HK-2 (cell line): ENCODE measurements around the gene FAM3D.

Experiments used
- DNase-seq: peaks from one replicate; pipeline ENCODE4 v3.0.0-alpha.2; 2018; ENCODE audit not compliant: unreplicated experiment

The FAM3D gene

GRCh38 chr3:58626841-58627569 is 39.6 kb downstream of the FAM3D start:
- no peak for DNase-seq

DNA sequence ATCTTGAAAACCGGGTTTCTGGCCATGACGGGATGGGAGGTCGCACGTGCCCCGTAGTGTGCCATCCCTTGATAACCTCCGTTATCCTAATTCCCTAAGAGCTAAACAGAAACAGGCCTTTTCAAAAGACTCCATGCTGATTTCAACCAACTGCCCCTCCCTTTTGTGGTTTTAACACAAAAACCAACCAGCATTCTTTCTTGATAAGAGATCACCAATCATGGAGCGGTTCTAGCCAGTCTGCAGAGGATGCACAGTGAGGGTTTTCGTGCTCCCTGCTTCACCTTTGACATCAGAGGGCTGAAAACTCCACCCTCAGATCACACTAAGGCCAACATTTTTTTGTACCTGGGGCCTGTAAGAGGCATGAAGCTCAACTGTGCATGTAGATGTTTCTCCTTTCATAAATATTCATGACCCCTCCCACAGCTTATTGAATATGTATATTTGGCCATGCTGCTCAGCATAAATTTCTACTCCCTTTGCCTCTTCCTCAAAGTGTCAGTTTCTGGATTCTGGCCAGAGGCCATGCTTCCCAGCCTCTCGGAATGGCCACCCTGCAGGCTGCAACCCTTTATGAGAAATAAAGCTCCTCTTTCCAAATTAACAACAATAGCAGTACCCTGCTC is 41.3 kb downstream of the FAM3D start:
- DNase-seq = no peak

- DNase-seq = no peak
Measured at GRCh38 chr3:58624550-58624949, 42.0 kb downstream of the FAM3D start.

DNA sequence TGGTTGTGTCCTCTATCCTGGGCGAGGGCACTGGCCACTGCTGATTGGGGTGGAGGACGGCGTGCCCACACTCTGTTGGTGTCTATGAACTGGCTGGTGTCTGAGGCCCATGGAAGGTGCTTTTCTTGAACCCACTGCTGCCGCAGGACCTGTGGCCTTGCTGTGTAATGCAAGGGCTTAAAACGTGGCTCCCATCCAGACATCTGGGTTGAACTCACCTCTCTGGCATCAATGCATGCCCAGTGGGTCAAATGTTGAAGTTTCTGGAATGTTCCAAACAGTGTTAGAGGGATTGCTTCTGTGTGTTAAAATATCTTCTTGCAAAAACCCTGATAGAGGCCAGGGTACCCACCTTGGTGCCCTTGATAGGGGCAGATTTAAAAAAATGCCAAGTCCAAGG is 42.6 kb downstream of the FAM3D start:
- DNase-seq = no peak

GRCh38 chr3:58623478-58623877 is 43.1 kb downstream of the FAM3D start:
- no peak for DNase-seq

DNA sequence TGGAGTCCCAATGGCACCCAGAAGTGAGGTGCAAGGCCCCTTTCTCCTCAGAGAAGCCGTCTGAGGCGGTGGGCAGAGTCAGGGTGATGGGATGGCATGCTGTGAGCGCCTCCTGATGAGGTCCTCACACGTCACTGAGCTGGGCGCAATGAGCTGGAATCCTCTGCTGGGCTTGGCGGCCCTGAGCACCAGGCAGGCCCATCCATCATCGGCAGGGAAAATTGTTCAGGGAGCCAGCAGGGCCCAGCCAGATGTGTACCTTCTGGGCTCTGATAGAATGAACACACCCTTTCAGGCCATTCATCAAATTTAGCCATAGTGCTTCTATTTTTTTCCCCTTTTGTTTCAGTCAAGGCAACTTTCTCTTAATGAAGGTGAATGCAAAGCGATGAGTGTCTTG is 43.7 kb downstream of the FAM3D start:
- DNase-seq = no peak

- DNase-seq = no peak
Measured at GRCh38 chr3:58622436-58622835, 44.1 kb downstream of the FAM3D start.

DNA sequence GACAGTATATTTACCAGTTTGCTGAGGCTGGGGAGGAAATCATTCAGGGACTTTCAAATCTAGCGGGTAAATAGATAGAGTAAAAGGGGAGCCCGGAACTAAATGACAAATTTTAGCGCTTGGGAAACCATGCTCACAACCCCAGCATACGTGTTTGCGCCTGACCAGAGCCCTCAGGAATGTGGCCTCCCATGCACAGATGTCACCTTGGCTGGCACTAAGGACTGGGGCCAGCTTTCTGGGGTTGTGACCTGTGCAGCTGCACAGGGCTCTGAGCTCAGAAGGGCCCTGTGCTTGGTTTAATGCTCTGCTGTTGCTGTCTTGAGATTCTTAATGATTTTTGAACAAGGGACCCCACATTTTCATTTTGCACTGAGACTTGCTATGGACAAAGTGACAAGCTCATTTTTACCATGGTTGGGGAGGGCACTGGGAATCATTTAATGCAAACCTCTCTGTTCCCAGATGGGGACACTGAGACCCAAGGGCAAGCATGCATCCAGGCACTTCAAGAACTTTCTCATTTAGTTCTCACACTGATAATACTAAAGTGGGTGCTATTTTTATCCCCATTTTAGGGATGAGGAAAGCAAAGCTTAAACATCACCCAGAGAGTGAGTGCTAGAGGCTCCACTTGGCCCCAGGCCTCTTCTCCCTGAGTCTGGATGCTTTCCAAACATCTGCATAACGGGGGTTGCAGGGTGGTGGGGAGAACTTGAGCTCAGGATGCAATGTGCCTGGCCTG is 45.3 kb downstream of the FAM3D start:
- DNase-seq = no peak

DNA sequence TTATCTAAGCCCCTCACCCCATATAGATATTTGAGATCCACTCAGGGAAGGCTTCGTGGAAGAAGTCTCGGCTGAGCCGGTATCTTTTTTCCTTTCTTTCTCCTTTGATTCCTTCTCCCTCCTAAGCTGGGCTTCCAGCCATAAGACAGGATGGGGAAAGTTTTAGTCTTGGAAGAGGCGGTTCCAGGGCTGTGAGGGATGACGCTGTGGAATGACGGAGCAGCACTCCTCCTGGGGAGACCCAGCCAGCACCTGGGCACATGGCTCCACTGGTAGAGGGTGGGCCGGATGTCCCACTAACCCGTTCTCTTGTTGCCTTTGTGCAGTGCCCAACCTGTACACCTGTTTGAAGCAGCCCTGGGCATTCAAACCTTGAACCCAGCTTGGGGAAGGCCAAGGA is 46.2 kb downstream of the FAM3D start:
- DNase-seq = no peak

GRCh38 chr3:58617338-58617761 is 49.2 kb downstream of the FAM3D start:
- DNase-seq = no peak

GRCh38 chr3:58613236-58614132 is 53.1 kb downstream of the FAM3D start:
- no peak for DNase-seq

GRCh38 chr3:58612830-58613229 is 53.7 kb downstream of the FAM3D start:
- DNase-seq = no peak

- DNase-seq = peak; percentile 35
Measured at GRCh38 chr3:58609990-58610389, 56.6 kb downstream of the FAM3D start.

DNA sequence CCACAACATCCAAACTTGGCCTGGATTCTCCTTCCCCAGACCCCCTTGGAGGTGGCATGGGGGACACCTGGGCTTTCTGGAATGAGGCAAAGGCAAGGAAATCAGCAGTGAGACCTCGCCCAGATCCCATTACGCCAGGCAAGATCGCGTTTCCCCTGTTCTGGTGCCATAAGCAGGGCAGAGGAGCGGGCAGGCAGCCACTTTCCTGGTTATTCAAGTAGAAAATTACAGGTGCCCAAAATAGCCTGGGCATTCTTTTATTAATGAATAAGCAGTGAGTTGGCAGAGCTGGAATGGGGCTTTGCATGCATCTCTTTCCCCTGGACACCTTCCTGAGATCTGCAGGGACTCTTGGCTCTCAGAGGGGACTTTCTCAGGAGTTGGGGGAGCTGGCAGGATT is 57.9 kb downstream of the FAM3D start:
- DNase-seq = peak; percentile 56

DNA sequence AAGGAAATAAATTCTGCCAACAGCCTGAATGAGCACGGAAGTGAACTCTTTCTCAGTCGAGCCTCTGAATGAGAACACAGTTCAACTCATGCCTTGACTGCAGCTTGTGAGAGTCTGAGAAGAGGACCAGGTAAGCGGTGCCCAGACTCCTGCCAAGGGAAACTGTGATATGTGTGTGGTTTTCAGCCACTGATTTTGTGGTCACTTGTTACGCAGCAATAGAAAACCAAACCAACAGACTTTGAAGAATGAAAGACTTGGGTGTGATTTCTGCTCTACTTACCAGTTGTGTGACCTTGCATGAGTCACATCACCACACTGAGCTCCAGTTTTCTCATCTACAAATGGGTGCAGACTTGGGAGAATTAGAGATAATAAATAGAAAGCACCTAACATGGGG is 58.8 kb downstream of the FAM3D start:
- DNase-seq = no peak

DNA sequence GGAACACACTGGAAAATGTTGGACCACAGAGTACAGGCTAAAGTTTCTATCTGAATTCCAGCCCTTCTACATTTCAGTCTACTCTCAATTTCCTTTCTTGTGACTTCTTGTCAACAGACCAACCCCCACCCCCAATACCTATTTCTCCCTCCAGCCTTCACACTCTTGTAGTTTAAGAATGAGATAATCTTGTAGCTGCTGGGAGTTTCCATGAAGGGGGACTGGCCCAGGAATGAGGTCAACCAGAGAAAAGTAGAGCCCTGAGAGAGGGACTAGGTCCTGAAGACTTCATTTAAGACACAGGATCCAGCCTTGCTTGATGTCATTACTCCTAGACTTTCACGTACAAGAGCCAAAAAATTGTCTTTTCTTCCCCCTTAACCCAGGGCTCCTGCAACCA is 59.9 kb downstream of the FAM3D start:
- DNase-seq = no peak

DNA sequence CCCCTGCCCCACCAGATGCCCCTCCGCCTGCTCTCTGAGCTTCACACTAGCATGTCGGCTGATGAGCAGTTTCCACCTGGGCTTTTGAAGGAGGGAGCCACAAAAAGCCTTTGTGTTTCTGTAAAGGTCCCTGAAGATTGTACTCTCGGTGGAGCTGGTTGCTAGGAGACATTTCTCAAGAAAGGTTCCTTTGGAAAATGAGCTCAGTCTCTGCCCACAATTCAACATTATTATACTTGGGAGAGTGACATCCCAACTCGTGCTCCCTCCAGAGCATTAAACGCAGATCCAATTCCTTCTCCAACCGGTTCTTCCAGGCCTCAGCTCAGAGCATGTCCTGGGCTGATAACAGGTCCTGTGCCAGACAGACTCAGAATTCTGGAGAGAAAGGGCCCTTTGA is 62.5 kb downstream of the FAM3D start:
- no peak for DNase-seq

- DNase-seq = no peak
Measured at GRCh38 chr3:58603606-58604005, 63.0 kb downstream of the FAM3D start.

- DNase-seq = no peak
Measured at GRCh38 chr3:58597770-58598310, 68.7 kb downstream of the FAM3D start.

GRCh38 chr3:58596834-58597518 is 69.6 kb downstream of the FAM3D start:
- no peak for DNase-seq

GRCh38 chr3:58594117-58594516 is 72.5 kb downstream of the FAM3D start:
- no peak for DNase-seq
